Nephron (organoid): ENCODE measurements around the gene PPFIBP1.
"Not testable (repeated sequence)": the region's sequence is repeated elsewhere in the genome, so short reads cannot be mapped to it uniquely, and the experiment has no call there.

Experiments
- H3K27ac Mint-ChIP-seq, 3 experiments: 2 replicates each; pipeline ENCODE4 v1.8.0; 2020; ENCODE audit warnings: mixed read lengths in 3 of 3, mild to moderate bottlenecking in 2 of 3, moderate library complexity in 1 of 3
- H3K27me3 Mint-ChIP-seq: 2 replicates; pipeline ENCODE4 v1.8.0; 2021; ENCODE audit warnings: low read depth, mild to moderate bottlenecking, moderate library complexity, mixed read lengths
- H3K36me3 Mint-ChIP-seq: 2 replicates; pipeline ENCODE4 v1.8.0; 2020; ENCODE audit warnings: low read depth, mixed read lengths
- H3K4me1 Mint-ChIP-seq: 2 replicates; pipeline ENCODE4 v1.8.0; 2020; ENCODE audit warnings: mixed read lengths
- H3K4me3 Mint-ChIP-seq, 3 experiments: 2 replicates each; pipeline ENCODE4 v1.8.0; 2020; ENCODE audit warnings: mild to moderate bottlenecking in 3 of 3, mixed read lengths in 3 of 3, moderate library complexity in 2 of 3
- H3K9me3 Mint-ChIP-seq: 2 replicates; pipeline ENCODE4 v1.8.0; 2020; ENCODE audit warnings: mixed read lengths
- TF ChIP-seq, protein P1 (sequence below), 3 experiments: fragments of 200-600 bp; sonication (generic); IDR thresholded peaks; one replicate each; pipeline ENCODE4 v1.5.0; 2021; ENCODE audit warnings: antibody characterized with exemption in 3 of 3; ENCODE audit not compliant: unreplicated experiment in 3 of 3

Gene PPFIBP1

DNA sequence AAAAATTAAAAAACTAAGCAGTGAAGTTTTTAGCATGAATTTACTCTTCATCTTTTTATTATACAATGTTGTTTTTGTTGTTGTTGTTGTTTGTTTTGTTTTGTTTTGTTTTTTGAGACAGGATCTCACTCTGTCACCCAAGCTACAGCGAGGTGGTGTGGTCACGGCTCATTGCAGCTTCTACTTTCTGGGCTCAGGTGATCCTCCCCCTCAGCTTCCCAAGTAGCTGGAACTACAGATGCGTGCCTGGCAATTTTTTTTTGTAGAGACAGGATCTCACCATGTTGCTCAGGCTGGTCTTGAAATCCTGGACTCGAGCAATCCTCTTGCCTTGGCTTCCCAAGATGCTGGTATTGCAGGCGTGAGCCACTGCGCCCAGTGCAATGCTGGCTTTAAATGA is 11.3 kb downstream of the PPFIBP1 start:
- Mint-ChIP-seq H3K36me3 (peaks cover 36% of the 10 kb centered on the region), H3K4me1 (peaks cover 43% of the 10 kb centered on the region), H3K27ac (no peak overlapping the region), H3K4me3 (no peak overlapping the region), H3K27me3 (no peaks in the 10 kb centered on the region), H3K9me3 (peaks cover 2% of the 10 kb centered on the region)
- TF ChIP-seq, protein P1, sequence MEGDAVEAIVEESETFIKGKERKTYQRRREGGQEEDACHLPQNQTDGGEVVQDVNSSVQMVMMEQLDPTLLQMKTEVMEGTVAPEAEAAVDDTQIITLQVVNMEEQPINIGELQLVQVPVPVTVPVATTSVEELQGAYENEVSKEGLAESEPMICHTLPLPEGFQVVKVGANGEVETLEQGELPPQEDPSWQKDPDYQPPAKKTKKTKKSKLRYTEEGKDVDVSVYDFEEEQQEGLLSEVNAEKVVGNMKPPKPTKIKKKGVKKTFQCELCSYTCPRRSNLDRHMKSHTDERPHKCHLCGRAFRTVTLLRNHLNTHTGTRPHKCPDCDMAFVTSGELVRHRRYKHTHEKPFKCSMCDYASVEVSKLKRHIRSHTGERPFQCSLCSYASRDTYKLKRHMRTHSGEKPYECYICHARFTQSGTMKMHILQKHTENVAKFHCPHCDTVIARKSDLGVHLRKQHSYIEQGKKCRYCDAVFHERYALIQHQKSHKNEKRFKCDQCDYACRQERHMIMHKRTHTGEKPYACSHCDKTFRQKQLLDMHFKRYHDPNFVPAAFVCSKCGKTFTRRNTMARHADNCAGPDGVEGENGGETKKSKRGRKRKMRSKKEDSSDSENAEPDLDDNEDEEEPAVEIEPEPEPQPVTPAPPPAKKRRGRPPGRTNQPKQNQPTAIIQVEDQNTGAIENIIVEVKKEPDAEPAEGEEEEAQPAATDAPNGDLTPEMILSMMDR (IDR thresholded peaks at IDR 0.05; ENCODE audit: unreplicated experiment in 3 of 3) = no peak

DNA sequence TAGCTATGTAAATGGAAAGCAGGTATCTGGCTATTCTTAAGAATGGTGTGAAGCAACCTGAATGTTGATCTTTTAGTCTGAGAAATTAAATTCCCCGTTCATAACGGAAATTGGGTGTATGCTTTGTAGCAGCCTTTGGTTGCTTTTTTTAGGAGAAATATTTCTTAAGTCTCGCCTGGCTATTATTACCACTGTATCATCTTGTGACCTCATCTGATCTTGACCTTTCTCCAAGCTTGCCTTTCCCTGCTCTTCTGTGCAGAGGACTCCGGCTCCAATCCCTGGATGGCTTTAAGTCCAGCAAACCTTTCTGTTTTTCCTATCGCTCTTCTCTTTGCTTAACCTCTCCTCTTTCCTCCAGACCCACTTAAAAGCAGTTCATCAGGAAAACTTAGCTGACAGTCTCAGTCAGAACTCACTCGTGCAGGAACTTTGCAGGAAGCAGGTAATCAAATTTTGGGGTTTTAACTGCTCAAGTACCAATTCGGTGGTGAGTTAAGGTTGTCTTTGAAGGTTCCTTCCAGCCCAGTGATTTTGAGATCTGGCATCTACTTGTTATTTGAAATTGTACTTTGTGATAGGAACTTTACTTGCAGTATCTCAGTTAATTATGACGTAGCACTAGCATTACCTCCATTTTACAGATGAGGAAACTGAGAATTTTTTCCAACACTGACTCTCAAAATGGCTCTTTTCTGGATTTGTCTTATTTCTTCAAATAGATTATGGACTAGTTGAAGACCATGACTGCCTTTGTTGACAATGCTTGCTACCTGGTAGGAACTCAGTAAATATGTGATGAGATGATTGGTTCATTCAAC is 14.1 kb downstream of the PPFIBP1 start:
- peaks cover 2% of the 10 kb centered on the region for H3K9me3 Mint-ChIP-seq

DNA sequence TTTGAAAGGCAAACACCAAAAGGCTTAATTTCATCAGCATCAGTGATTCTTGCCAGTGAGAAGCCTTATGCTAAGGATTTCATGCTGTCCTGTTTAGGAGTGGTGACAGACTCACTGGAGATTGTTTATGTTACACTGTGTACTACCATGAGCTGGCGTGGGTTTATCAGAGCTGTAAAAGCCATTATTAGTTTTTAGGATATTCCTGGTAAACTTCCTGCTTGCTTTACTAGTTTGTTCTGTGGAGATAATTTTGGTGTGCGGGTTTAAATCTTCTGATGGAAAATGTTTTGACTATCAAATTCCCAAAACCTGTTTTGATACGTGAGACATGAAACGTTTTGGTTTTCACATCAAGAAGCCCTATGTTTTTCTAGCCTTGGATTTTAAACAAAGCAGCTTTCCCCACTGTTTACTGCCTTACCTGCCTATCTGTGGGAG is 15.2 kb downstream of the PPFIBP1 start:
- Mint-ChIP-seq H3K36me3 (peaks cover 34% of the 10 kb centered on the region), H3K9me3 (peaks cover under 1% of the 10 kb centered on the region), H3K27me3 (no peaks in the 10 kb centered on the region), H3K4me3 (no peak overlapping the region), H3K27ac (no peak overlapping the region), H3K4me1 (peaks cover 39% of the 10 kb centered on the region)
- TF ChIP-seq, protein P1 (IDR thresholded peaks at IDR 0.05; ENCODE audit: unreplicated experiment in 3 of 3) = no peak

More for the DNA sequence above, 14.1 kb downstream of the PPFIBP1 start:
- Mint-ChIP-seq H3K4me3 (no peak overlapping the region), H3K36me3 (peaks cover 42% of the 10 kb centered on the region), H3K4me1 (peaks cover 48% of the 10 kb centered on the region), H3K27me3 (no peaks in the 10 kb centered on the region), H3K27ac (no peak overlapping the region)
- TF ChIP-seq, protein P1 (IDR thresholded peaks at IDR 0.05; ENCODE audit: unreplicated experiment in 3 of 3) = no peak

DNA sequence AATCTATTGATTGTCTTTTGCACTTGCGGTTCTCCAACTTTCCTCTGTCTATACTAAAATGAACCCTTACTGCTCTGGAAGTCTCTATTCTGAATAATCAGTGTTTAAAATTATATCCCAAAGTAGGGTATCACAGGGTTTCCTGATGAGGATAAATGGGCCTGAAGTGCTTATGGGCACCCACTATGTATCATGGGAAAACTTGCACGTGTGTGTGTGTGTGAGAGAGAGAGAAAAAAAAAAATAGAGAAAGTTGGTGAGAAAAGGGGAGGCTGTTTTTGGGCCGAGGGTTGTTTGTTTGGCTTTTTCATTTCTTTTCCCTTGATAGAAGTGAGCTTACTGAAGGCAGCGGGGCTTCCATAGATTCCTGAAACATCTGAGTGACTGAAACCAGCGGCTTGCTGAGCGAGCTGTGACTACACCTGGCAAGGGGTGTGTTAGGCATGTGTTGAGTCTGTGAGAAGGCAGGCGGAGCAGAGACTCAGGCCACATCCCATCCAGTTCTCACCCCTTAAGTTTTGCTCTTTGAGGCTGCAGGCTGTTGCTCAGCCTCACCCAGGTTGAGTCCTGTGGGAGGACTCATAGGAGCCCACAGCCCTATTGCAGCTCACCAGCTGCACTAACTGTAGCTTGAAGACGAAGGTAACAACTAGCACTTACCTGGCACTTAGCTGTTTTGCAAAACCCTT is 17.2 kb downstream of the PPFIBP1 start:
- Mint-ChIP-seq H3K4me1 (peaks cover 40% of the 10 kb centered on the region), H3K9me3 (peaks cover 4% of the 10 kb centered on the region), H3K4me3 (no peak overlapping the region), H3K36me3 (peaks cover 26% of the 10 kb centered on the region), H3K27me3 (no peaks in the 10 kb centered on the region), H3K27ac (no peak overlapping the region)
- TF ChIP-seq, protein P1 (IDR thresholded peaks at IDR 0.05; ENCODE audit: unreplicated experiment in 3 of 3) = no peak

DNA sequence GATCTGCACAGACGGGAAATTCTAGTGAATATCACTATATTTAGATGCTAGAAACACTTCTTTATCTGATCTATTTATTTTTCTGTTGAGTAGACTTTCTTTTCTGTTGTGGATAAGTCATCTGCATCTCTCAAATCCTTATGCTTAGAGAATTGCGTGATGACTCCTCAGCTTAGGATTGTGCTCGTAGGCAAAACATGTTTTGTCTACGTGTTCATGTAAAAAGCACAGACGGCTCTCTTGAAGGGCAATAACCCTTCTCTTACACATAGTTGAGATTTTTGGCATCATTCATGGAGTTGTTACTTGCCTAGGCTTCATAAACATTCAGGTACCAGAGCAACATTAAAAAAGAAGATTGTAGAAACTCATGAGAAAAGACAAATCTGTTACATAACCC is 18.6 kb downstream of the PPFIBP1 start:
- Mint-ChIP-seq H3K4me1 (peaks cover 40% of the 10 kb centered on the region), H3K9me3 (peaks cover 4% of the 10 kb centered on the region), H3K4me3 (no peak overlapping the region), H3K27ac (no peak overlapping the region), H3K36me3 (peaks cover 17% of the 10 kb centered on the region), H3K27me3 (no peaks in the 10 kb centered on the region)
- TF ChIP-seq, protein P1 (IDR thresholded peaks at IDR 0.05; ENCODE audit: unreplicated experiment in 3 of 3) = no peak

DNA sequence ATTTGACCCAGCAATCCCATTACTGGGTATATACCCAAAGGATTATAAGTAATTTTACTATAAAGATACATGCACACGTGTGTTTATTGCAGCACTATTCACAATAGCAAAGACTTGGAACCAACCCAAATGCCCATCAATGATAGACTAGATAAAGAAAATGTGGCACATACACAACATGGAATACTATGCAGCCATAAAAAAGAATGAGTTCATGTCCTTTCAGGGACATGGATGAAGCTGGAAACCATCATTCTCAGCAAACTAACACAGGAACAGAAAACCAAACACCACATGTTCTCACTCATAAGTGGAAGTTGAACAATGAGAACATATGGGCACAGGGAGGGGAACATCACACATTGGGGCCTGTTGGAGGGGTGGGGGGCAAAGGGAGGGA is 20.9 kb downstream of the PPFIBP1 start:
- H3K27ac Mint-ChIP-seq, H3K27me3 Mint-ChIP-seq, H3K9me3 Mint-ChIP-seq, H3K4me3 Mint-ChIP-seq: not testable (repeated sequence)
- Mint-ChIP-seq H3K4me1 (peaks cover 46% of the 10 kb centered on the region), H3K36me3 (peaks cover 13% of the 10 kb centered on the region)
